ENCODE results near the gene EVA1A. TPM values are rescaled to one million over a fixed set of nuclear protein-coding genes. Genes with fewer than 3 reads are reported as not detected.

The EVA1A gene
- polyA plus RNA-seq, 2 of the 4 experiments (the other 2 are of a cell fraction), result 2.5 to 19.0 TPM

GRCh38 chr2:75595541-75596395 is 35.0 kb upstream of the EVA1A start:
- WGBS (ENCODE audit: missing lambda C conversion rate), result 15% methylated on average over 1 of the region's 1 CpG
- Histone ChIP-seq H3K4me2 (peak overlapping the region; percentile 45), H3K27ac (peak overlapping the region; percentile 65 to 80), H3K4me3 (no peak overlapping the region), H3K4me1 (peaks cover 44% of the 10 kb centered on the region), H3K9me3 (no peaks in the 10 kb centered on the region)
- peak; percentile 57 to 77 for ATAC-seq
- no peak for FAIRE-seq
- no peak for TF ChIP-seq FOSB (CRISPR knock-in tag; IDR thresholded peaks at IDR 0.05)
- peak; percentile 29; the same call in 1 of the 2 replicates for TF ChIP-seq FOSL2 (IDR thresholded peaks at IDR 0.05)
- TF ChIP-seq FOSL2 (CRISPR knock-in tag; IDR thresholded peaks at IDR 0.05), result no peak
- no peak for TF ChIP-seq CBX2 (IDR thresholded peaks at IDR 0.05; ENCODE audit: borderline replicate concordance, low read depth)
- peak; percentile 67 for TF ChIP-seq JUNB (IDR thresholded peaks at IDR 0.05)
- peak; percentile 40; the same call in 1 of the 2 replicates for TF ChIP-seq MAX (IDR thresholded peaks at IDR 0.05)
- peak; percentile 25; the same call in 1 of the 2 replicates for TF ChIP-seq GATA3 (IDR thresholded peaks at IDR 0.05; ENCODE audit: borderline replicate concordance)
- TF ChIP-seq ZFP36 (IDR thresholded peaks at IDR 0.05; ENCODE audit: borderline replicate concordance, partially characterized antibody), result no peak
- CTCF ChIA-PET, result interaction anchor here (0.6 to 3.0 kb wide), 14 partner anchors 10 to 530 kb away, joined by 3 to 23 read pairs (median 3); no protein-coding TSS in a partner anchor
- POLR2A ChIA-PET, result interaction anchor here (1.0 kb wide), 1 partner anchor 10 kb away, joined by 3 read pairs; no protein-coding TSS in a partner anchor
- peak in 1 of 2 experiments; percentile 56 for DNase-seq (ENCODE audit: low read depth in 1 of 2, low spot score in 1 of 2)

- POLR2A ChIA-PET, result no interaction called here
- no peak for FAIRE-seq
- CTCF ChIA-PET, result interaction anchor here (2.4 kb wide), 1 partner anchor 12 kb away, joined by 8 read pairs; no protein-coding TSS in a partner anchor
- Histone ChIP-seq H3K4me3 (no peak overlapping the region), H3K27ac (peak overlapping the region; percentile 61 to 77; a peak in 5 of 6 replicates), H3K9me3 (no peaks in the 10 kb centered on the region), H3K4me1 (peaks cover 32% of the 10 kb centered on the region), H3K4me2 (peak overlapping the region; percentile 45; the same call in 2 of the 3 replicates)
- TF ChIP-seq MAZ (IDR thresholded peaks at IDR 0.05; ENCODE audit: borderline replicate concordance, low read depth, low read length) (no peak), MAFK (IDR thresholded peaks at IDR 0.05; ENCODE audit: partially characterized antibody) (peak; percentile 58)
- 67% methylated on average over 3 of the region's 3 CpGs for WGBS (ENCODE audit: missing lambda C conversion rate)
- DNase-seq (ENCODE audit: low read depth in 1 of 2, low spot score in 1 of 2), result no peak
- ATAC-seq, result no peak
Observed at GRCh38 chr2:75594596-75594995, 33.9 kb upstream of the EVA1A start.

GRCh38 chr2:75592888-75593287 is 32.1 kb upstream of the EVA1A start:
- Histone ChIP-seq H3K4me1 (peaks cover 32% of the 10 kb centered on the region), H3K9me3 (no peaks in the 10 kb centered on the region), H3K4me2 (no peak overlapping the region), H3K4me3 (no peak overlapping the region), H3K27ac (peak overlapping the region in 1 of 2 experiments; percentile 46; a peak in 2 of 6 replicates)
- DNase-seq (ENCODE audit: low read depth in 1 of 2, low spot score in 1 of 2) (no peak), FAIRE-seq (no peak), ATAC-seq (no peak)
- no peak for TF ChIP-seq KDM5A (IDR thresholded peaks at IDR 0.05)
- no peak for TF ChIP-seq RNF2 (IDR thresholded peaks at IDR 0.05; ENCODE audit: borderline replicate concordance, low read depth)
- no peak for TF ChIP-seq TP53 (CRISPR knock-in tag; IDR thresholded peaks at IDR 0.05)
- TF ChIP-seq RFX5 (IDR thresholded peaks at IDR 0.05), result no peak
- no peak for TF ChIP-seq EHF (CRISPR knock-in tag; IDR thresholded peaks at IDR 0.05)
- TF ChIP-seq BHLHE40 (IDR thresholded peaks at IDR 0.05; ENCODE audit: low read depth, low read length), result no peak
- ChIA-PET CTCF (interaction anchor here (0.6 to 2.4 kb wide), 4 partner anchors 13 to 772 kb away, joined by 3 to 12 read pairs (median 6); no protein-coding TSS in a partner anchor), POLR2A (no interaction called here)
- 70% methylated on average over 5 of the region's 5 CpGs for WGBS (ENCODE audit: missing lambda C conversion rate)

GRCh38 chr2:75592030-75592429 is 31.3 kb upstream of the EVA1A start:
- no peak for TF ChIP-seq HEYL (CRISPR knock-in tag; IDR thresholded peaks at IDR 0.05)
- TF ChIP-seq CEBPB (IDR thresholded peaks at IDR 0.05), result 0 out of 4 replicates have a peak, but pooled peaks of 1 of the 2 experiments have one; percentile 15
- H3K9me3 ChIP-seq, result no peaks in the 10 kb centered on the region
- H3K27ac ChIP-seq, result peak overlapping the region in 1 of 2 experiments; percentile 46; a peak in 3 of 6 replicates
- H3K4me3 ChIP-seq, result no peak overlapping the region
- CTCF ChIA-PET, result interaction anchor here (1.9 to 2.4 kb wide), 2 partner anchors 14 to 17 kb away, joined by 8 to 12 read pairs; no protein-coding TSS in a partner anchor
- POLR2A ChIA-PET, result no interaction called here
- no peak for FAIRE-seq
- peaks cover 32% of the 10 kb centered on the region for H3K4me1 ChIP-seq
- DNase-seq (ENCODE audit: low read depth in 1 of 2, low spot score in 1 of 2), result no peak
- WGBS (ENCODE audit: missing lambda C conversion rate), result 37% methylated on average over 4 of the region's 4 CpGs
- peak overlapping the region; percentile 4; the same call in 1 of the 3 replicates for H3K4me2 ChIP-seq
- no peak for ATAC-seq
